Sigmoid colon (tissue), 4 donors: ENCODE data around the gene EFCAB7.
A peak's percentile ranks its signal among the peaks of the same experiment; 100 is the strongest.

Experiments
- CTCF ChIP-seq, 4 experiments: fragments of 450-650 bp in 3 of 4; fragments of 200-600 bp in 1 of 4; IDR thresholded peaks; one replicate each; pipeline ENCODE4 v1.5.1; 2016 to 2019; ENCODE audit warnings: antibody characterized with exemption in 4 of 4, mild to moderate bottlenecking in 3 of 4, moderate library complexity in 2 of 4
- EP300 ChIP-seq, 4 donors: sonication (generic); formaldehyde crosslinking; IDR thresholded peaks; one replicate each; pipeline ENCODE4 v1.6.1; 2017; ENCODE audit warnings: antibody characterized with exemption in 4 of 4
- POLR2A ChIP-seq, 2 donors: fragments of 450-650 bp; IDR thresholded peaks; one replicate each; pipeline ENCODE4 v1.6.1; 2016; ENCODE audit warnings: antibody characterized with exemption in 2 of 2, mild to moderate bottlenecking in 2 of 2, moderate library complexity in 2 of 2

DNA sequence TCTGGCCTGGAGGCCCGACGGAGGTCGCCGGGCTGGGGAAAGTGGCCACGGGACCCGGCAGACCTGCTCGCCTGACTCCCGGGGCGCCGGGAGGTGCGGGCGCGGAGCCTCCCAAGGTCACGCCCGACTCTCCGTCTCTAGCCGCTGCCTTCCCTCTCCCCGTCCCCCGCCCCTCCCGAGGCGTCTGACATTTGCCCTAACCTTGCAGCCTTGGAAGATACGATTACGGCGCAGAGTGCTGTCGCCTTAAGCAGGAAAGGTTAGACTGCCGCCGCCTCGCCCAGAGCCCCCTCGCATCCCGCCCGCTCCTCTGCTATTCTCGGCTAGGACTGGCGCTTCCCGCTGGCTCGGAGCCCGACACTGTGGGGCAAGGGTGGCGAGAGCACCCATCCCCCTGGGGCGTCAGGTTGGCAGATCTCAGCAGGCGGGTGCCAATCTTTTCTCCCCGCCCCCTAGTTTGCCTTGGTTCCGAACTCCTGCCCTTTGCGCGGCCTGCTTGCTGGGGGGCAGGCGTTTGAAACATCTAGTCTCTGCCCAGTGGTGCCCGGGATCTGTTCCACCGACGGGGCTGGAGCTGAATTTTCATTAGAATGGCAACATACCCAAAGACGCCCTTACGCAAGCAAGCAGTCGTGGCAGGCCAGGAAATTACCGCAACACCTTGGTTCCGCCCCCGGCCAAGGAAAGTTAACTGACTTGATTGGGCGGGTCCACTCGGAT lies 70.7 kb downstream of the EFCAB7 start:
- TF ChIP-seq CTCF (IDR thresholded peaks at IDR 0.05) (no peak), POLR2A (IDR thresholded peaks at IDR 0.05) (peak in 1 of 2 donors; percentile 18), EP300 (IDR thresholded peaks at IDR 0.05) (no peak)
